NCI-H526 (cell line): ENCODE measurements around the gene ADARB1.

Experiments used
- DNase-seq, 2 experiments: peaks; one replicate each; lab custom pipeline; 2025; lab: John Stamatoyannopoulos, UW

Gene ADARB1

DNA sequence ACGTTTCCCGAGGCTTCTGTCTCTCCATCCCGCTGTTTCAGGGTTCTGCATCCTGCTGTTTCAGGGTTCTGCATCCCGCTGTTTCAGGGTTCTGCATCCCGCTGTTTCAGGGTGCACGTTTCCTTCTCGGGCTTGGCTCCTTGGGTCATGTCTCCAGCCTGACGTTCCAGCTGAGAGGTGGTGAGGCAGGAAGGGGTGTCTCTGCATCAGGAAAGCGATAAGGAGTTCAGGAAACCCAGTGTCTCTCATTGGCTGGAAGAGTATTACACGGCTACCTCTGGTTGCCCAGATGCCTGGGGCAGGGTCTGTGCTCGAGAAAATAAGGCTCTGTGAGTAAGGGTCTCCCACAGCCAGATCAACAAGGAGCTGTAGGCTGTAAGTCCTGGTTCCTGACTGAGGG lies 21.1 kb downstream of the ADARB1 start:
- no peak for DNase-seq

DNA sequence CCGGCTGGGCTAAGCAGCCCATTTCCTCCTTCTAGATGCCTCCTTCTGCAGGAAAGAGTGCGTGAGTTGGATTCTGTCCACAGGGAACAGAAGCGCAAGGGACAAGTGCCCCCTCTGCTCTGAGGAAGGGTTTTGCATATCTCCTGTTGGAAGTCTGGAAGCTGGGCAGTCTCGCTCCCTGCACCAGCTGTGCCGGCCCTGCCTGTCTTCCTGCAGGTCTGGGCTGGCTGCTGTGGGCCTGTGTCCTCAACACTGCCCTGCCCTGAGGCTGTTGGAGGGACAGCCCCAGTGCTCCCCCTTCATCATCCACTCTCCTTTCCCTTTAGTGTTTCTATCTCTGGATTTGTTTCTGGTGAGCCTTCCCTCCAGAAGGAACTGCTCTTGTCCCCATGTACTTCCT lies 21.8 kb downstream of the ADARB1 start:
- peak in 1 of 2 experiments; percentile 72 for DNase-seq

DNA sequence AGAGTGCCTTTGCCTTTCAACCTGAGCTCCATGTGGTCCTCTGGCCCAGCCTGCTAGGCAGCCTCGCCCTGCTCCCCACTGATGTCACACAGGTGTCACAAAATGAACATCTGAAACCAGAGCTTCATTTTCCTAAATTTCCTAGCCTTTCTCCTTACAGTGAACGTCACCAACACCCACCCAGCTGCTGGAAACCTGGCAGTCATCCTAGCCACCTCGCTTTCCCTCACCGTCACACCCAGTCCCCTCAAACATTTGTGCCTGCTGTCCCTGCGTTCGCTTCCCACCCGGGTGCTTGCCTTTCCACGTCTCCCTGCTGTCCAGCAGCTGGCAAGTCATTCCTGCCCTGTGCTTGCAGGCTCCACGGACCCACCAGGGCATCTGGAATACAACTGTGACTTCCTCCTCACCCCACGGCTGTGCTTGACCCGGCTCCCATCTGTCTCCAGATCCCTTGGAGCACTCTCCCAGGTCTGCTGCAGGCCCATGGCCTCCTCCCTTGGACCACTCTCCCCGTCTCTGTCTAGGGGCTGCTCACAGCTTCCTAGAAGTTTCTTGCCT lies 23.5 kb downstream of the ADARB1 start:
- DNase-seq = no peak

DNA sequence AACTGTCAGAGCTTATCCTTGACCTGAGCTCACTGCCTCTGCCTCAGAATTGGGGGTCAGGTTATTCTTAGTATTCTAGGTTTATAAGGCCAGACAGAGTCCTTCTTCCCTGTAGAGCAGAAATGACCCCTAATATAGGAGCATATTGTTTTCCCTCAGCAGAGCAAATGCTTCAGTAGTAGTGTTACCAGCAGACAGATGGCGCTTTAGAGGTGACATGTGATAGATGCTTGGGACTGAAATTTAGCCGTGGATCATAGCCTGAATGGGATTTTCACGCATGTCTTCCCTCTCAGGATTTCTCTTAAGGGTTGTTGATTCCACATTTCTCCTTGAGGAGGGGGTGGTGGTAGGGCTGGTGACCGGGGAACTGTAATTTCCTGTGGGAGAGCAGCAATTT lies 24.5 kb downstream of the ADARB1 start:
- peak in 1 of 2 experiments; percentile 25 for DNase-seq

DNA sequence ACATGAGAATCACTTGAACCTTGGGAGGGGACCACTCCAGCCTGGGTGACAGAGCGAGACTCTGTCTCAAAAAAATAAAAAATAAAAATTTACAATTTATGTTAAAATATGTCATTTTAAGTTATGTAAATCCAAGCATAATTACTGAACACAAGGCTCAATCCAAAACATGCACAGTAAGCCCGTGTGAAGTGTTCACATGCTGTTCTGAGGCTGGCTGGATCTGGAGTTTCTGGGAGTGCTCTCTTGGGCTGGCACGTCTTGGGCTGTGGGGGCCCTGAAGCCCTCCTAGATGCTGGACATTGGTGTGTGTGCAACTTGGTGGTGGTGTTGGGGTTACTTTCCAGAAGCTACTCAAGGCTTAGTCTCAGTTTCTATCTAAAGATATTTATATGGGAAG lies 25.2 kb downstream of the ADARB1 start:
- DNase-seq = no peak

DNA sequence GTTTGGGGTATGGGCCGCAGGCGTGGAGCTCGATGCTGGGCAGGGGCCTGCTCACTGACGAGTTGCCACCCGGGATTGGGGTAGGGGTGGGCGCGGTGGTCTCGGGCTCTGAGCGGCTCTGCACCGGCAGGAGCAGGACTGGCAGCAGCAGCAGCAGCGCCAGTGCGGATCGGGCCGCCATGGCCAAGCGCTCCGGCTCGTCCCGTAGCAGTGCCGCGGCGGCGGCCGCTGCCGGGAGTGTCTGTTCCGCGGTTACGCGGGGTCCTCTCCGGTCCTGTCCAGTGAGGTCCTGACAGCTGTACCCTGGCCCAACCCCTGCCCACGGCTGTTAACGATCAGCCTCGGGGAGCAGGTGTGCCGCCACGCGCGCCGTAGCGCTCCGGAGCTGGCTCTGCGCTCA lies 26.5 kb downstream of the ADARB1 start:
- DNase-seq = no peak

DNA sequence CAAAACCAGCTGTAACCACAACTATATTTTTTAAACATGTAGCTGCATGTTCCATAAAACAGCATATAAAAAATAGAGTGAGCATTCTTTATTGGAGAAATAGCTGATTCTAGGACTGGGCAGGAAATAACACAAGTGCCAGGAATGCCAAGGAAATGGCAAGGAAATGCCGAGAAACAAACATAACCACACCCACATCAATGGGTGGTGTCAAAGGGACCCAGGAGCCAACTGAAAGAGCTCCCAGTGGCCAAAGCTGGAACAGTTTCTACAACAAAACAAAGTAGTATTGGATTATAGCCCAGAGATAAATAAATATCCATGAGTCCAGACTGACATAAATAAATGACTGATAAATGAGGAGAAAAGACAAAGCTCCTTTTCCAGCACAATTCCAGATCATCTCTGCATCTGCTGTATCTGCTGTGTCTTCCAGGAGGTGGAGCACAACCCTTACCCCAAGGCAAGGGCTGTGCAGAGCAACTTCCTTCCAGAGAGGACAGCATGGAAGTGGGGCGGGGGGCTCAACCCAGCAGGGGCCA lies 28.1 kb downstream of the ADARB1 start:
- no peak for DNase-seq

DNA sequence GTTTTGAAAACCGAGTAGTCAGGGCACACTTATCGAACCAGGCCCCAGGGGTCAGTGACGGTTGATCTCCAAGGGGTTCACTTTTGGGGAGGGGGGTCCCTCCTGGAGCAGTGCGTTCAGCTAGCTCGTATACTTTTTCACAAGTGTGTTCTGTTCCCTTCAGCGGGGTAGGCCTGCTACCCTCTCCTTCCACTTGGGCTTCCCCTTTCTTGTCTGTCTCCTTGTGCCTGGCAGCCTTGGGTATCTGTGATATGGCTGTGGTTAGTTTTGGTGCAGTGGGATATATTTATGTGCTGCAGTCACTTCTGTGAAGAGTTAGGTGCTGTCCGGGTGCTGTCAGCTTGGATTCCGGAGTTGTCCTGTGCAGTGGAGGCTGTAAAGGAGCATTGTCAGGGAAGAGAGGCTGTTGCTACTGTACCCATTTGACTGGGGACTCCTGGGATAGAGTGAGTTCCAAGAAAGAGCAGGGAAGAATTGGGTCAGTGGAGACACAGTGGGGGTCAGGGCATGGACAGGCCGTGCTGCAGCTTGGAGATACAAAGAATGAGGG lies 29.7 kb downstream of the ADARB1 start:
- no peak for DNase-seq

DNA sequence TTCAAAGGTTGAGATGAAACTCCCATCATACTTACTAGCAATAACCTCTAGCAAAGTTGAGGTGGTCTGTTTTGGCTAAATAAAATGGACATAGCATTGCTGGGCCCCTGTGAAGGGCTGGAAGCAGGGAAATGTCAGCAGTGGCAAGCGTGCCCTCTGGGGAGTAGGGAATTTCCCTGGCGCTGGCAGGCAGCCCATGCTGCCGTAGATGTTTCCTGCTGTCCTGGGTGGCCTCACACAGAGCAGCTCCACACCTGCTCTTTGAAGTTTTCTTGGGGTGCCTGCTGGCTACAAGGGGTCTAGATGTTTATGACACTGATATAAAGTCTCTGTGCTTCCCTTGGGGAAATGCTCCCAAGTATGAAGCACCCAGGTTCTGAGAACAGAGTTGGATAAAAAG lies 30.2 kb downstream of the ADARB1 start:
- no peak for DNase-seq

DNA sequence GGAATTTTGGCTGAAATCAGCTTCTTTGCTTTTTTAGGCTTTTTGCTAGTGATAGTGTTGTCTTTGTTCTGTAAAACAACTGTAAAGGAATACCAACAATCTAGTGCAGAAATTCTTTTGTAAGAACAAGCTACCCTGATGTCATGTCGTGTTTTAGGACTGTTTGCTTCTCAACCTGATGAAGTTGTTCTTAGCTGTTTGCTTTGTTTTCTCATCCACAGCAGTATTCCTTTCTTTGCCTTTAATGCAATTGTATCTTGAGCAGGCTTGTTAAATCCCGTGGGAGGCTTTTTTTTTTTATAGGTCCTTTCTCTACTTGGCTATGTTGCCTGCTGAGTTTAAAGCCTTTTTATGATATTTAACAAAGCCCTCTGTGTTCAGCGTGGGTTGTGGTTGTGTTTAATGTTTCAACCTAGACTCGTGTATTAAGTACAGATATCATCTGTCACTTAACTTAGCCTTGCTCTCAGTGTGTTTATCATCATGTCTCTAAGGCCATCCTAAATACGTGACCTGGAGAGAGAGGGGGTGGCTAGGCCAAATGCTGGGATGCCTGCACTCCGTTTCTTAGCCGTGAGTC lies 31.6 kb downstream of the ADARB1 start:
- no peak for DNase-seq

DNA sequence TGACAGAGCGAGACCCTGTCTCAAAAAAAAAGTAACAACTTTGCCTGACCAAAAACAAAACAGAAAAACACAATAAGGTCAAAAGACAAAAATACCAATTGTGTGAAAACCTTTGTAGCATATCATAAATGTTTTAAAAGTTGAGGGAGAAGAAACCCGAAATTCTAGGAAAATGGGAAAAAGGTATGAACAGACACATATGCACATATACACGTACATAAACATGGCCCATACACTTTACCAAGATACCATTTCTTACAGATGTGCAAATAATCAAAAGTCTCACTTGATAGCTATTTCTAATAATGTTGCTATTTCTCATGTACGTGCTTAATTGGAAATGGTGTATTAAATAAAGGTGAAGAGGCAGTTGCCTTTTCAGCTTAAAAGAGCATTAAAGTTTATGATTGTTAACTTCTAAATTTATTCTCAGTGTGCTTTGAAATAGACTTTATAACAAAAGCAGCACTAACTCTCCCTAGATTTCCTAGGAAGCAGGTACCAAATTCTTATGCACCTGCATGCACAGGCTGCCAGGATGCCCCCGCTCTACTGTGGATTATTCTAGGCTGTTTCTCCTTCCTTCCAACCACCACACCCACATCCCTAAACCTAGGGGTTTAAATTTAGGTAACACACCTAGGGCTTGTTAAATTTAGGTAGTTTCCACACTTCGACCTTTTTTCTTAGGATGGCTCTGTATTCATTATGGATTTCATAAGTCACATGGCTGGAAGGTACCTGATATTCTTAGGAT lies 33.8 kb downstream of the ADARB1 start:
- no peak for DNase-seq

DNA sequence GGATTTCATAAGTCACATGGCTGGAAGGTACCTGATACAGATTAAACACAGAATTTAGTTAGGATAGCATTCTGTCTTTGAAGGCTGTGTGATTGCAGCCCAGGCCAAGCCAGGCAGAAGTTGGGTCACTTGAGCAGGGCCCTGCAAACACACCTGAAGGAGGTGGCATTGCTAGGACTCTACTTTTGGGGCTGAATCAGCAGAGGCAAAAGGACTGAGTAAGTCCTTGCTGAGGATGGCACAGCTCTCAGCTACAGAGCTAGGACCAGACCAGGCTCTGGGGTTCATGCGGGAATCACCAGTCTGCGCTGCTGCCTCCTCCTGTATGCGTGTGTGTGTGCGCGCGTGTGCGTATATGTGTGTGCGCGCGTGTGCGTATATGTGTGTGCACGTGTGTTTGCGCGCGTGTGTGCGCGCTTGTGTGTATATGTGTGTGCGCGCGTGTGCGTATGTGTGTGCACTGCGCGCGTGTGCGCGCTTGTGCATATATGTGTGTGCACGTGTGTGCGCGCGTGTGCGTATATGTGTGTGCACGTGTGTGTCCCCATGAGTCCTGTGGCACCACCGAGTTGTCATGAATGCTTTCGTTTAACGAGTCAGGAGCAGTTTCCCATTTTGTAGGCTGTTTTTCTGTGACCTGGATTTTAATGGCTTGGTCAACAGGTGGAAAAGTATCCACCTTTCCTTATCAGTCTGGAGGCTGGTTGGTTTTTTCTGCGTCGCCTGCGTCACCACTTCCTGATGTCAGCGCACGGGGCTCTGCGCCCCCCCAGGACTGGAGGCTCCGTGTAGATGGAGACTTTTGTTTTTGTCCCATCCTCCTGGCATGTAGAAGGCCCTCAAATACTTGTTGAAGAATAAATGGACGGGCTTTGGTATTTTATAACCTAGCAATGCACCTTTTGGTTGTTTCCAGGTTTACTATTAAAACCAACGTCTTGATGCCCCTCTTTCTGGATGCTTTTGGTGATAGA lies 34.7 kb downstream of the ADARB1 start:
- no peak for DNase-seq

DNA sequence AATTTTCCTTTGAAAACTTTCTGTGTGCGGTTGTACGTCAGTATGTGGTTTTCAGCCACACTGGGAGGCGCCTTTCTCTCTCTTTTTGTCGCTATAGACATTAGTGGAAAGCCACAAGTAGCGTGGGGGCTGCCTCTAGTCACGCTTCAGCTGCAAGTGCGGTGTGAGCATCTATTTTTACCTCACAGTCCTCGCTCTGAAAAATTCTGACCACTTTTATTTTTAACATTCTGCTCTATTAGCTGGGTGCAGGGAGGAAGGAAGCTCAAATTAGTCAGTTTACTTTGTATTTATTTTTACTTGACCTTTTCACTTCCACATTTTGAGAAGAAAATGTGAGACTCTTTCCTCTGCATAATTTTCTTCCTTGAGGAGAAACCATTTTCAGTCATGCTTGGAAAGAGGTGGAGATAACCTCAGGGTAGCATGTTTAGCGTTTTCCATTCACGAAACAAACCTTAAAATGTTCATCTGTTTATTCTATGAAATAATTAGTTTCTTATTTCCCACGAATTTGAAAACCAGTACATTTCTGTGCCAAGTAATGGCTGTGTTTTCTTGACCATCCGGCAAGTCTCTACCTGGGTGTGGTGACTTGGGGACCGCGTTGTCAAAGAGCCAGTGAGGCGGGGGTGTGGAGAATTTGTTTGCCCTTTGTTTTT lies 35.6 kb downstream of the ADARB1 start:
- no peak for DNase-seq

DNA sequence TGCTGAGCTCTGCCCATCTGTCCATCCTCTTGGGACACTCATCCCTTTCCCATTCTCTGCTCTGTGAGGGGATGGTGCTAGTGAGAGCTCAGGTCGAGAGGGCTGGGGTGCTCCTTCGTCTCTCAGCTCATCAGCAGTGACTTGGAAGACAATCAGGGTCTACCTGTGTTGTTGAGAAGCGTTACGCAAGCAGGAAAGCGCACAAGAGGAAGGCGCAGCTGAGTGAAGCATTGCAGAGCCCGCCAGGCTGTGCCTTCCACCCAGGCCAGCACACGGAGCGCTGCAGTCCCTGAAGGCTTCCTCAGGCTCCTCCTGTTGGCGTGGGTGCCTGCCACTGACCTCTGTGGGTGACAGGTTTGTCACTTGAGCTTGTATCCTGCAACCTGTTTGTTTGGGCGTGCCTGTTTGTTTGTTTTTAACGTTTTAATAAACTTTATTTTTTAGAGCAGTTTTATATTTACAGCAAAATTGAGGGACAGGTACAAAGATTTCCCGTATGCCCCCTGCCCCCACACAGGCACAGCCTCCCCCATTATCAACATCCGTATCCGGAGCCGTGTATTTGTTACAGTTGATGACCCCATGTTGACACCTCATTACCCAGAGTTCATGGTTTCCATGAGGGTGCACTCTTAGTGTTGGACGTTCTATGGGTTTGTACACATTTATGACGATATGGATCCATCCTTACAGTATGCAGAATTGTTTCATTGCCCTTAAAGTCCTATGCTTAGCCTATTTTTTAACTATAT lies 36.7 kb downstream of the ADARB1 start:
- DNase-seq = no peak

DNA sequence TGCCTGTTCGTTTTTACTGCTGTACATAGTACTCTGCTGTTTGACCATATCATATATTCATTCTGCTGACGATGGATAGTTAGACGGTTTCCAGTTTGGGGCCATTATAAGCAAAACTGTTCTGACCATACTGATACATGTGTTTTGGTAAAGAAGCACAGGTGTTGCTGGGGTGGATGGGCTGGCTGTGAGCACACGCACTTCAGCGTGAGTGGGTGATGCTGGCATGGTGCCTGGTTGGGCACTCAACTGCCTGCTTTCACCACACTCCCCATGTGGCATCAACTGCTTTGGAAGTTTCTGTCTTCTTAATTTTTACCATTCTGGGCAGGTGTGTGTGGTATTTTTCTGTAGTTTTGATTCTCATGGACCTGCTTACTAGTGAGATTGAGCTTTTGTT lies 37.3 kb downstream of the ADARB1 start:
- no peak for DNase-seq

DNA sequence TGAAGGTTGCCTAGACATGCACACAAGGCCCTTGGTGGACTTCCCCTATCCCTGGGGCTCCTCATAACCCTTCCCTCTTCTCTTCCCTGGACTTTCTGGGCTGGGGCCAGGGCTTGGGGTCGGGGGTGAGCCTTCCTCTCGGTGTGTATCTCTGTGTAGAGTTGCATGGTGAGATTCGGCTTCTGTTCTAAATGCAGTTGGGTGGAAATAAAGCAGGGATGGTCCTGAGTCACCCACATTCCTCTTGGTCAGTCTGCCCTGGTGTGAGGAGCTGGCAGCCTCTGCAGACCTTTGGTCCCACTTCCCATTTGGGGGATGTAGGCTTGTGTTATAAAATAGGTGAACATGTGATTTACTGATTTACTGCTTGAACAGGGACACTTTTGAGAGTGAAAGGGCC lies 38.0 kb downstream of the ADARB1 start:
- DNase-seq = no peak

DNA sequence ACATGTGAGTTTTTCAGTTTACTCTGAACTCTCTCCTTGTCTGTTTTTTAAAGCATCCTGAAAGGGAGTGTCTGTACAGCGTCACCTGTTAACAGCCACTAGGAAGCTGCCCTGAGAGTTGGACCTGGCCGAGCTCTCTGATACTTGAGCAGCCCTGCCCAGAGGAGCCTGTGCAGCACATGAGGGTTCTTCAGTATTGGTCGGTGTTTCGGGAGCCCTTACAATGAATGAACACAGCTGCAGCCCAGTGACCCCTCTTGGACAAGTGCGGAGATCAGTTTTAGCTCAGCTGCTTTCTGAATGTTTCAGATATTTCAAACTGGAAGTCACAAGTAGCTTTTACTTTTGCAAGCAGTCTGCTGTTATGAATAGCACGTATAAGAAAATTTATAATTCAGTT lies 39.2 kb downstream of the ADARB1 start:
- DNase-seq = no peak

DNA sequence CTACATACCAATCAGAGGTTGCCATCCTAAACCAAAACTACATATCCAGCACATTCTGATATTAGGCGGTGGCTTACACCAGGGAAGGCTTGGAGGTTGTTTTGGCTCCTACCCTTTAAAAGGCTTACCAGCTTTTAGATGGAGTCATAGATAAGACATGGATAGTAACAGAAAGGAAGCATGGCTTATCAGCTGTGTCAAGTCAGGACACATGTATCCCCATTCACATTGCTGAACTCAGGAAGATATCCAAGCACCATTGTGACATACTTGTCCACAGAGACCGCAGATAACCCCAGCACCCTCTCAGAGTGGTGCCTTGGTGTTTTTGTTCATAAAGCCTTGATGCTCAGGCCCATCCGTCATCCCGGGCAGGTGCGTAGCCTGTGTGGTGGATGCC lies 39.7 kb downstream of the ADARB1 start:
- DNase-seq = no peak

DNA sequence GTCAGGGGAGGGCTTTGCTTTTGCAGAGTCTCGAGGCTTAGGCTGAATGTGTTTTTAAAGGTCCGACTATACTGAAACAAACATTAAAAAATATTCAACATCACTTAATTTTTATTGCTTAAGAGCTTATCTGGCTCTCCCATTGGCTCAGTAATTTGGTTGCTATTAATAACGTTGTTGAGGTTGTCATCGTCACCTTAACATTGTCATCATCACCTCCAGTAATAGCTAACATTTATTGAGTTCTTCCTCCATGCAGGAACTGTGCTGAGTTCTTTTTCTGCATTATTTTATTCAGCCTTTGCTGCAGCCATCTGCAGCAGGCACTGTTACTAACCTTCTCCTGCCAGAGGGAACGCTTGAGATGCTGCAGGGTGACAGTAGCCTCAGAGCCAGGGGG lies 40.1 kb downstream of the ADARB1 start:
- DNase-seq = no peak

DNA sequence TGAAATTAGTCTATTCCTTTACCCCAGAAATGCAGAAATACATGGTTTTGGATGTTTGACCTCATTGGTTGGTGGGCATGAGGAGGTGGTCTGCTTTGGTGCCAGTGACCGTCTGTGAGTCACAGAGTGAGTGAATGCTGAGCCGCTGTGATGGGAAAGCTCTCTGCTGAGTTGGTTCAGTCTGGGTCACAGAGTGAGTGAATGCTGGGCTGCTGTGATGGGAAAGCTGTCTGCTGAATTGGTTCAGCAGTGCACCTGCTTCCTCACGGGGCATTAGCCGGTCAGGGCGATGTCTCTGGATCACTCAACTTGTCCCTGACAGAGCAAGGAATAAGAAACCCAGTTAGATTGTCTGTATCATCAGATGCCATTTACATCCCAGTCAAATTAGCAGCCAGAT lies 40.8 kb downstream of the ADARB1 start:
- DNase-seq = peak in 1 of 2 experiments; percentile 42

DNA sequence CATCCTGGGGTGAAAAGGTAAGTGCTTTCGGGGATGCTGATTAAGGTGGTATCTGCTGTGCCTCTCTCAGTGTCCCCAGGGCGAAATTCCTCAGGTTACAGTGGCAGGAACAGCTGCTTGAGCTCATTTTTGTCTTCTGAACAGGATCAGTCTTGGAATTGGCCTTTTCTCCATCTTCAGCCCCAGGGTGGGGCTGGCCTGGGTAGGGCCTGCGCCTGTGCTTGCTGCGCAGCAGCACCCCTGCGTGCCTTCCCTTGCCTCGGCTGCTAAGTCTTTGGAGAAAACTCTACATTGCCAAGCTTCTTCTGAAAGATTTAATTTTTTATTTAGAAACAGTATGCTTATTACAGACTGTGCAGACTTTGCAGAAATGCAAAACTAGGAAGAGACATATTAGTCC lies 41.7 kb downstream of the ADARB1 start:
- no peak for DNase-seq
